MM.1S (cell line): ENCODE results near the gene ZFP30.
A peak's percentile ranks its signal among the peaks of the same experiment; 100 is the strongest.

Experiments used
- DNase-seq: peaks from one replicate; pipeline ENCODE4 v3.0.0-alpha.2; 2015
- H2AFZ ChIP-seq: fragments of 300-600 bp; sonication (generic); 2 replicates; pipeline ENCODE4 v1.6.0; 2016; ENCODE audit warnings: antibody characterized with exemption, low read length
- H3F3A ChIP-seq: fragments of 300-600 bp; sonication (generic); 2 replicates; pipeline ENCODE4 v1.6.1; 2016; ENCODE audit warnings: mild to moderate bottlenecking, antibody characterized with exemption, low read length, moderate library complexity, mixed read lengths; ENCODE audit not compliant: insufficient read depth
- H3K27ac ChIP-seq: fragments of 300-600 bp; sonication (generic); 2 replicates; pipeline ENCODE4 v1.5.1; 2016; ENCODE audit warnings: mild to moderate bottlenecking, low read length
- H3K27me3 ChIP-seq: fragments of 300-600 bp; sonication (generic); replicated peaks from 2 replicates; pipeline ENCODE4 v1.6.0; 2016; ENCODE audit warnings: low read length; ENCODE audit not compliant: insufficient read depth
- H3K36me3 ChIP-seq: fragments of 300-600 bp; sonication (generic); replicated peaks from 2 replicates; pipeline ENCODE4 v1.6.1; 2016; ENCODE audit warnings: mild to moderate bottlenecking, low read length, mixed read lengths; ENCODE audit not compliant: insufficient read depth
- H3K4me1 ChIP-seq: fragments of 300-600 bp; sonication (generic); 2 replicates; pipeline ENCODE4 v1.6.1; 2016; ENCODE audit warnings: low read length, mixed read lengths
- H3K4me2 ChIP-seq: fragments of 300-600 bp; sonication (generic); 2 replicates; pipeline ENCODE4 v1.6.0; 2016; ENCODE audit warnings: low read depth, low read length
- H3K4me3 ChIP-seq: fragments of 300-600 bp; sonication (generic); 2 replicates; pipeline ENCODE4 v1.5.1; 2016; ENCODE audit warnings: low read length, mixed read lengths
- H3K79me2 ChIP-seq: fragments of 300-600 bp; sonication (generic); 2 replicates; pipeline ENCODE4 v1.6.1; 2016; ENCODE audit warnings: mixed run types, low read length, mixed read lengths
- H3K9ac ChIP-seq: fragments of 300-600 bp; sonication (generic); 2 replicates; pipeline ENCODE4 v1.6.1; 2016; ENCODE audit warnings: low read length, mixed read lengths
- H3K9me2 ChIP-seq: fragments of 300-600 bp; sonication (generic); replicated peaks from 2 replicates; pipeline ENCODE4 v1.6.1; 2016; ENCODE audit warnings: mild to moderate bottlenecking, low read length, mixed read lengths; ENCODE audit not compliant: insufficient read depth
- H3K9me3 ChIP-seq: fragments of 300-600 bp; sonication (generic); replicated peaks from 2 replicates; pipeline ENCODE4 v1.6.1; 2016; ENCODE audit warnings: mild to moderate bottlenecking, low read length, mixed read lengths; ENCODE audit not compliant: insufficient read depth
- H4K20me1 ChIP-seq: fragments of 300-600 bp; sonication (generic); 2 replicates; pipeline ENCODE4 v1.6.1; 2016; ENCODE audit warnings: mild to moderate bottlenecking, low read length, moderate library complexity, mixed read lengths; ENCODE audit not compliant: insufficient read depth
- CTCF ChIP-seq: fragments of 300-600 bp; sonication (generic); IDR thresholded peaks from 2 replicates; pipeline ENCODE4 v1.5.1; 2016; ENCODE audit warnings: antibody characterized with exemption, low read length, mixed read lengths
- EZH2 ChIP-seq: fragments of 300-600 bp; sonication (generic); optimal IDR thresholded peaks from 2 replicates; pipeline ENCODE3; 2017; ENCODE audit warnings: low read depth, mild to moderate bottlenecking, antibody characterized with exemption, low read length, mixed read lengths
- EZH2phosphoT487 ChIP-seq: fragments of 300-600 bp; sonication (generic); IDR thresholded peaks from 2 replicates; pipeline ENCODE4 v1.6.1; 2018; ENCODE audit warnings: antibody characterized with exemption, low read length

The ZFP30 gene

GRCh38 chr19:37594982-37595382 is 60.3 kb downstream of the ZFP30 start:
- H3K79me2 ChIP-seq: no peaks in the 10 kb centered on the region
- no peaks in the 10 kb centered on the region for H3K4me1 ChIP-seq
- TF ChIP-seq EZH2 (no peak), EZH2phosphoT487 (no peak), CTCF (no peak)
- H3K27ac ChIP-seq: no peak overlapping the region
- H2AFZ ChIP-seq: peak overlapping the region; percentile 70
- peak; percentile 20 for DNase-seq
- no peaks in the 10 kb centered on the region for H4K20me1 ChIP-seq
- H3K9me3 ChIP-seq: no peaks in the 10 kb centered on the region
- H3K36me3 ChIP-seq: no peaks in the 10 kb centered on the region
- no peaks in the 10 kb centered on the region for H3K9me2 ChIP-seq
- no peaks in the 10 kb centered on the region for H3K27me3 ChIP-seq
- no peaks in the 10 kb centered on the region for H3F3A ChIP-seq
- H3K4me2 ChIP-seq: peak overlapping the region; percentile 61
- peak overlapping the region; percentile 63 for H3K4me3 ChIP-seq
- no peak overlapping the region for H3K9ac ChIP-seq

- H3F3A ChIP-seq: no peaks in the 10 kb centered on the region
- no peaks in the 10 kb centered on the region for H3K9me3 ChIP-seq
- H3K9me2 ChIP-seq: no peaks in the 10 kb centered on the region
- H3K4me3 ChIP-seq: peak within 1 kb of the TSS; percentile 63
- H3K36me3 ChIP-seq: no peaks in the 10 kb centered on the region
- H3K4me1 ChIP-seq: no peaks in the 10 kb centered on the region
- no peaks in the 10 kb centered on the region for H3K79me2 ChIP-seq
- H3K4me2 ChIP-seq: peak within 1 kb of the TSS; percentile 61
- H2AFZ ChIP-seq: peak within 1 kb of the TSS; percentile 70
- peak; percentile 94 for DNase-seq
- TF ChIP-seq EZH2phosphoT487 (no peak), CTCF (no peak), EZH2 (no peak)
- H3K27me3 ChIP-seq: no peaks in the 10 kb centered on the region
- peak within 1 kb of the TSS; percentile 66 for H3K9ac ChIP-seq
- peak within 1 kb of the TSS; percentile 61; the same call in 1 of the 2 replicates for H3K27ac ChIP-seq
- no peaks in the 10 kb centered on the region for H4K20me1 ChIP-seq
Observed at GRCh38 chr19:37594304-37594981, 60.8 kb downstream of the ZFP30 start, which contains the start of the genes ZNF540 and ZNF571. Gene ZNF540, plus strand, starts transcription at chr19:37594876. Its CDS starts 3,572 bp downstream, at chr19:37598448. Gene ZNF571, minus strand, starts transcription at chr19:37594792. Its CDS starts 8,116 bp downstream, at chr19:37586676.

GRCh38 chr19:37593996-37594303 is 61.3 kb downstream of the ZFP30 start:
- no peaks in the 10 kb centered on the region for H3K27me3 ChIP-seq
- no peaks in the 10 kb centered on the region for H3F3A ChIP-seq
- H3K4me2 ChIP-seq: peak overlapping the region; percentile 61
- H3K79me2 ChIP-seq: no peaks in the 10 kb centered on the region
- H3K4me1 ChIP-seq: no peaks in the 10 kb centered on the region
- TF ChIP-seq EZH2 (no peak), CTCF (no peak), EZH2phosphoT487 (no peak)
- H2AFZ ChIP-seq: peak overlapping the region; percentile 70
- peak; percentile 66 for DNase-seq
- H3K9me3 ChIP-seq: no peaks in the 10 kb centered on the region
- H3K4me3 ChIP-seq: peak overlapping the region; percentile 63
- no peaks in the 10 kb centered on the region for H3K36me3 ChIP-seq
- H4K20me1 ChIP-seq: no peaks in the 10 kb centered on the region
- H3K9ac ChIP-seq: peak overlapping the region; percentile 66; the same call in 1 of the 2 replicates
- H3K27ac ChIP-seq: peak overlapping the region; percentile 61; the same call in 1 of the 2 replicates
- H3K9me2 ChIP-seq: no peaks in the 10 kb centered on the region
